GM08714 (cell line): ENCODE results near the gene BLVRB.
A peak's percentile ranks its signal among the peaks of the same experiment; 100 is the strongest.
"Not testable (repeated sequence)": the region's sequence is repeated elsewhere in the genome, so short reads cannot be mapped to it uniquely, and the experiment has no call there.

Experiments
- H3K4me3 ChIP-seq: fragments of 200-500 bp; sonication (Bioruptor generic); 2 replicates; pipeline ENCODE4 v1.5.1; 2014; ENCODE audit warnings: mild to moderate bottlenecking, low read length, inconsistent platforms
- ZNF274 ChIP-seq: IDR thresholded peaks from 2 replicates; pipeline ENCODE4 v1.6.1; 2012; ENCODE audit warnings: mild to moderate bottlenecking, low read depth, low read length

The BLVRB gene

DNA sequence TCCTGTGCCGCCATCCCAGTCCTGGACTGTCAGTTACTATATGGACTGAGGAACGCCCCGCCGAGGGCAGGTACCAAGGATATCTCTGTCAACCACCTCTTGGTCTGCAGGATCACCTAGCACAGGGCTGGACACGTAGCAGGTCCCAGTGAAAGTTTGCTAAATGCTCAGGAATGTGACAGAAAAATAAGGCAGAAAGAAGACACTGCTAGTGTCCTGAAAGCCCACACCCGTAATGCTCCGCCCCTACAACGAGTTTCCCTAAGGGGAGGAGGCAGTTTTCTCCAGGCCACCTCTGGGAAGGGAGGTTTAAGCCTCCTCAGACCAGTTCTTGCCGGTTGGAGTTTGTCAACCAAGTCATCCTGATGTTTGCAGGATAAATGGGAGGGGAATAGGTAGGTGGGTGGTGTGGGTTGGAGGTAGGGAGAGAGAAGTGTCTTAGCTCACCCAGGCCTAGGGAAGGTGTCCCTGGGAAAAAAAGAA, 19.7 kb downstream of the BLVRB start:
- TF ChIP-seq ZNF274 = no peak

DNA sequence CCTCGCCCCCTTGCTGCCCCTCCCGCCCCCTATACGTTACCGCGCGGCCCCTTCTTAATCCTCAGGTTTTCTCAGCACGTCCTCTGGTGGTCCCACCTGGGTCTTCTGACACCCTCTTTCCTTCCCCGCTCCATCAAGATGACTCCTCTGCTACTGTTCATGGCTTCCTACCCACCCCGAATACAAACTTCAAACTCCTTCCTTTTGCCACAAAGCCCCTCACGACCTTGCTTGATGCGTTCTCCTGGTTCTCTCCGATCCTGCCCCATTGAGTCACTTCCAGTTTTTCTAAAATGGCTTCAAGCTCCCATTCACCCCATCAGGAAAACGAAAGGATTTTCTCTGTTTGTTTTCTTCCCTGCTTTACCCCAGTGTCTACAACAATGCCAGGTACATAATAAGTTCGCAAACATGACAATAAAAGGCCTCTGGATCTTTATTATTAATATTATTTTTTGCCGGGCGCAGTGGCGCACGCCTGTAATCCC, 20.7 kb downstream of the BLVRB start:
- peak overlapping the region; percentile 84 for H3K4me3 ChIP-seq
- TF ChIP-seq ZNF274 = no peak

More for the DNA sequence above, 19.7 kb downstream of the BLVRB start:
- no peak overlapping the region for H3K4me3 ChIP-seq

DNA sequence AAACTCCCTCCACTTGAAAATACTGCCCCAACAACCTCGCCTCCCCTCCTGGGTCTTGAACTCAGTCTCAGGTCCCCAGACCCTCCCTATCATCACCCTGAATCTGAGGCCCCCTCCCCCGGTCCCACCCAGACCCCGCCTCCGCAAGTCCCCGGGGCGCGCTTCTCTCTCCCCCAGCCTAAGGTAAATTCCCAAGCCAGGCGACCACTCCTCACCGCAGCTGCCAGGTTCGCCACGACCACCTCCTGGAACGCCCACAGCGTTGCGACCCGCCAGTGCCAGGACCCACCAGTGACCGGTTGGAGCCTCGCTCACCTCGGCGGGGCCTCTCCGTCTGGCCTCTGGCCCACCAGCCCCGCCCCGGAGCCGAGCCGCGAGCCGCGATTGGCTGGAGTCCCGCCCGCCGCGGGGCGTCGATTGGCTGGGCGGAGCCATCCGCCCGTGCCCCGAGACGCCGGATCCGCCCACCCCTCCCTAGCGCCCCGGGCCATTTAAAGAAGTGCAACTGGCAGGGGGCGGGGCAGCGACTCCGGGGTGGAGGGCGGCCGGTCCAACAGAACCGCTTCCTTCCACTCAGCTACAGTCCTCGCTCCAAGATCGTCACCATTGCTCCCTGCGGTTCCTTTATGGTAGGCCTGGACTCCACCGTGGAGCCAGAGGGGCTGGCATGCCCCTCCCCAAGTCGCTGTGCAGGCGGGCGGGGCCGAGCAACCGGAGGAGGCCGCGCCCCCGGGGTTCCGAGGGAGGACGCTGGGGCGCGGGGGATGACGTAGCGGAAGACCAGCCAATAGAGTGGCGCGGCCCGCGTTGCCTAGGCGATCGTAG, 21.3 kb downstream of the BLVRB start, which contains the start of gene SERTAD3:
Gene SERTAD3, minus strand, starts transcription at position 336 of the 825 bp plus-strand sequence. CDS start 2,255 bp downstream, outside the sequence.
- peak within 1 kb of the TSS; percentile 84 for H3K4me3 ChIP-seq
- TF ChIP-seq ZNF274 = no peak

DNA sequence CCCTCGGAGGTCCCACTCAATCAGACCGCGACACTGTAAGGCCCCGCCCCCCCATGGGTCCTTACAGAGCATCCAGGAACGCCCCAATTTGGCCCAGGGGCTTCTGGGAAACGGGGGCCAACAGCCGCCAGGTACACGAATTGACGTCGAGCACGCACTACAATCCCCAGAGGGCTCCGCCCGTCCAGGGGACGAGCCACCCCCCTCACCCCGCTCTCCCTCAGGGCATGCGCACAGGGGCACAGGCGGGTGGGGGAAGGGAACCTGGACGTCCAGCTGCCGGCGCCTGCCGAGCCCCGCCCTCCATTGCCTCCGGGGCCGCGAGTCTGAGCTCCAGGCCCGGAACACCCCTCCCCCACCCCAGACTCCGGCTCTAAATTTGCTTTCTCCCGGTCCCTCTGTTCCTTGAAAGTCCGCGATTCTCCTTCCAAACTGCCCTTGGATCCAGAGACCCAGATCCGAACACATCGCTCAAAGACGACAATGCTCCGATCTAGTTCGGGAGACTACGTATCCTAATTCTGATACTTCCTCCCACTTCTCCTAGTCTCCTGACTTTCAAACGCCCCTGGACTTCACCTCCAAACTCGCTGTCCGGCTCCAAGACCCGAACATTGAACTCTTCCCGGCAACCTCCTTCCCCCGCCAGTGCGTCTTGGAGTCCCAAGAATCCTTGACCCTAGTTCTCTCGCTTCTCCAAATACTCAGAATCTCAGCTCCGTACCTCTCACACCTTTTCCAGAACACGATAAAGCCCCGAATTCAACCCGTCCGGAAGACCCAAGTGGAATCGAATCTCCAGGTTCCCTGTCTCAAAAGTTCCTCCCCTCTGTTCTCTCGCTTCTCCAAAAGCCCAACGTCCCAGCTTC, 22.2 kb downstream of the BLVRB start:
- H3K4me3 ChIP-seq = peak overlapping the region; percentile 84
- no peak for TF ChIP-seq ZNF274

- peak overlapping the region; percentile 65 for H3K4me3 ChIP-seq
- no peak for TF ChIP-seq ZNF274
These were observed 23.0 kb downstream of the BLVRB start for GRCh38 chr19:40442328-40443130.

GRCh38 chr19:40441719-40442253, 23.8 kb downstream of the BLVRB start:
- H3K4me3 ChIP-seq = no peak overlapping the region
- no peak for TF ChIP-seq ZNF274

- H3K4me3 ChIP-seq = no peak overlapping the region
- TF ChIP-seq ZNF274 = no peak
These were observed 27.3 kb downstream of the BLVRB start for GRCh38 chr19:40438284-40438683.

DNA sequence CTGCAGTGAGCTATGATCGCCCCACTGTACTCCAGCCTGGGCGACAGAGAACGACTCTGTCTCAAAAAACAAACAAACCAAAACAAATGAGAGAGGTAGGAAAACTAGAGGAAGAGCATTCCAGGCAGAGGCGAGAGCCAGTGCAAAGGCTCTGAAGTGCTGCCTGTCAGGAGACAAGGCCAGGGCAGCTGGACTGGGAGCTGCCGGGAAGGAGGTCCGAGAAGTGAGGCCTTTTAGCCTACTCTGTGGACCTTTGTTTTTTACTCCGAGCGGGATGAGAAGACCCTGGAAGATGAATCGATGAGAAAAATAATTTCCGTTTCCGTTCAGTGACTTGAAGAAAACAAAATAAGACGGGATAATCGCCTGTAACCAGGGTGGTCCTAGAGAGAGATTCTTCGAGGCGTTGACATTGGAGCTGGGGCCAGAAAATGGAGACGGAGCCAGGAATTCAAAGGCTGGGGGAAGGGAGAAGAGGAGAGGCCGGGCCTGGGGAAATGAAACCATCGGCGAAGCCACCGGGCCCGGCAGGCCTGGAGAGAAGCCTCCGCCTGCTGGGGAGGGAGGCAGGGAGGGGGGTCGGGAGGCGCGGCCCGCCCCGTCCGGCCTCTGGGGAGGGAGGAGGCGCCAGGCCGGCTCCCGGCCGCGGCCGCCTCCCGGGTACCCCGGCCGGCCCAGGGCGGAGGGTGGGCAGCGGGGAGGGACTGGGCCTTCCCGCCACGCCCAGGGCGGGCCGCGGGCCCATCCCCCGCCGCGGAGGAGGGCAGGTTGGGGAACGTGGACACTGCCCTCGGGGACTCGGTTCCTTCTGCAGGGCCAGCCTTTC, 31.9 kb downstream of the BLVRB start:
- peak overlapping the region; percentile 29 for H3K4me3 ChIP-seq

GRCh38 chr19:40432760-40433159, 32.8 kb downstream of the BLVRB start:
- not testable (repeated sequence) for H3K4me3 ChIP-seq

More for the DNA sequence above, 31.9 kb downstream of the BLVRB start:
- TF ChIP-seq ZNF274 = no peak

DNA sequence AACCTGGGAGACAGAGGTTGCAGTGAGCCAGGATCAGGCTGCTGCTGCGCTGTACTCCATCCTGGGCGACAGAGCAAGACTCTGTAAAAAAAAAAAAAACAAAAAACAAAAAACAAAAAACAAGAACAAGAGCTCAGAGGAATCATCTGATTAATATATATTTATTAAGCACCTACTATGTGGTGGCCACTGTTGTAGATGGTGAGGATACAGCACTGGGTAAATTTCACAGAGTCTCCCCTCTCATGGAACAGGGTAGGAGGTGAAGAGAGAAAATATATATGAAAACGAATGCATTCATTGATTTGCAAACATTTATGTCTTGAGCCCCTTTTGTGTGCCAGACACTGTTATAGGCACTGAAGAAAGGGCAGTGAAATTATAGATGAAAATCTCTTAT, 33.8 kb downstream of the BLVRB start:
- no peak overlapping the region for H3K4me3 ChIP-seq
- no peak for TF ChIP-seq ZNF274

DNA sequence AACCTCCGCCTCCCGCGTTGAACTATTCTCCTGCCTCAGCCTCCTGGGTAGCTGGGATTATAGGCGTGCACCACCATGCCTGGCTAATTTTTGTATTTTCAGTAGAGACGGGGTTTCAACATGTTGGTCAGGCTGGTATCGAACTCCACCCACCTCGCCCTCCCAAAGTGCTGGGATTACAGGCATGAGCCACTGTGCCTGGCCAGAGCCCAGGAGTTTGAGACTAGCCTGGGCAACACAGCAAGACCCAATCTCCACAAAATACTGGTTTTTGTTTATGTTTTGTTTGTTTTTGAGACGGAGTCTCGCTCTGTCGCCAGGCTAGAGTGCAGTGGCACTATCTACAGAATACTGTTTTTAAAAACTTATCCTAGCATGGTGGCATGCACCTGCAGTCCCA, 35.3 kb downstream of the BLVRB start:
- not testable (repeated sequence) for H3K4me3 ChIP-seq

DNA sequence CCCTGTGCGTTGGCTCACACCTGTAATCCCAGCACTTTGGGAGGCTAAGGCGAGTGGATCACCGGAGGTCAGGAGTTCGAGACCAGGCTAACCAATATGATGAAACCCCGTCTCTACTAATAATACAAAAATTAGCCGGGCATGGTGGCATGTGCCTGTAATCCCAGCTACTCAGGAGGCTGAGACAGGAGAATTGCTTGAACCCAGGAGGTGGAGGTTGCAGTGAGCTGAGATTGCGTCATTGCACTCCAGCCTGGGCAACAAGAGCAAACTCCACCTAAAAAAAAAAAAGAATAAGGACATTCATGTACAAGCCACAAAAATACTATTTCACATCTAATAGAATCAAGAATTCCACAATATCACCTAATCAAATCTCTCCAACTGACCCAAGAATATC, 37.3 kb downstream of the BLVRB start:
- not testable (repeated sequence) for H3K4me3 ChIP-seq
